ENCODE results near the gene IKBIP. TPM values are rescaled to one million over a fixed set of nuclear protein-coding genes. Genes with fewer than 3 reads are reported as not detected.
"Not testable (repeated sequence)": the region's sequence is repeated elsewhere in the genome, so short reads cannot be mapped to it uniquely, and the experiment has no call there.

The IKBIP gene
- polyA plus RNA-seq, 3 donors from 2014 or later, result 6.7 to 13.5 (median 6.9) TPM

DNA sequence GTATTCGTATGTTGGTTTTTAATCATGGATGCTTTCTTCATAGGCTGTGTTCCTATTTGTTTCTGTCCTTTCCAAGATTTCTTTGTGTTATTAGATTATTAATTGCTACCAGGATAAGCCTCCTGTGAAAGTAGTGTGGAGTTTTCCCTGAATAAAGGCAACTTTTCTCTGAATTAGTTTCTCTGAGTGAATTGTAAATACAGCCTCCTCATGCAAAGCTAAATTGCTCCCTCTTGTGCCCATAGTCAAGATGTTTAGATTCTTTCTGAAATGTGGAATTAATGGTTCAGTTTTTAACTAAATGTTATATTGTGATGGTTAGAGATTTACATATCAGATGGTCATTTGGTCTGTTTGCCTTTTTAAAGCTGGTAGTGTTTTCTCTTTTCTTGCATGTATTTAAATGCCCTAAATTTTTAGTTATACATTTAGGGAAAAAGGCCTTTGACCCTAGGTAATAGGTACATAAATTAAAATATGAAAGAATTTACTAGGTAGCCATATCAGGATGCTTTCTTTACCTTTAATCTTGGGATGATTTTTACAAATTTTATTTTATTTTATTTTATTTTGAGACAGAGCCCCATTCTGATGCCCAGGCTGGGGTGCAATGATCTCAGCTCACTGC lies 9.4 kb upstream of the IKBIP start:
- Mint-ChIP-seq H3K9me3 (no peaks in the 10 kb centered on the region), H3K36me3 (peaks cover 10 to 28% (median 14%) of the 10 kb centered on the region in 3 donors), H3K27me3 (ENCODE audit: low read depth in 3 of 3) (no peaks in the 10 kb centered on the region), H3K4me1 (peaks cover 0 to 10% of the 10 kb centered on the region in 2 donors), H3K4me3 (no peak overlapping the region), H3K27ac (peak overlapping the region in 1 of 6 donors; percentile 81)
- DNase-seq, result peak; percentile 38 to 58 (median 47)

DNA sequence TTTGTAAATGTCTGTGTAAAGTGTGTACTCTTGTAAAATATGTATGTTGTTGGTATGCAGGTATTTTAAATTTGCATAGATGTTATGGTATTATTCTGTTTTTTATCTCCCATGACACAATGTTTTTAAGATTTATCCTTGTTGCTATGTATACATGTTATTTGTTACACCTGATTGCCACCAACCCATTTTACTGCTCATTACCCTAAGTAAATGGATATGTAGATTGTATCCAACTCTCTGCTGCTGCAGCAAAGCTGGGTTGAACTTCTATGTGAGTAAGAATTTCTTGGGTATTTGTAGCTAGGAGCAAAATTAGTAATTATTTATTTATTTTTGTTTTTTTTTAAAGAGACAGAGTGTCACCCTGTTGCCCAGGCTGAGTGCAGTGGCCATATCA lies 6.7 kb upstream of the IKBIP start:
- H3K27ac Mint-ChIP-seq, result no peak overlapping the region

DNA sequence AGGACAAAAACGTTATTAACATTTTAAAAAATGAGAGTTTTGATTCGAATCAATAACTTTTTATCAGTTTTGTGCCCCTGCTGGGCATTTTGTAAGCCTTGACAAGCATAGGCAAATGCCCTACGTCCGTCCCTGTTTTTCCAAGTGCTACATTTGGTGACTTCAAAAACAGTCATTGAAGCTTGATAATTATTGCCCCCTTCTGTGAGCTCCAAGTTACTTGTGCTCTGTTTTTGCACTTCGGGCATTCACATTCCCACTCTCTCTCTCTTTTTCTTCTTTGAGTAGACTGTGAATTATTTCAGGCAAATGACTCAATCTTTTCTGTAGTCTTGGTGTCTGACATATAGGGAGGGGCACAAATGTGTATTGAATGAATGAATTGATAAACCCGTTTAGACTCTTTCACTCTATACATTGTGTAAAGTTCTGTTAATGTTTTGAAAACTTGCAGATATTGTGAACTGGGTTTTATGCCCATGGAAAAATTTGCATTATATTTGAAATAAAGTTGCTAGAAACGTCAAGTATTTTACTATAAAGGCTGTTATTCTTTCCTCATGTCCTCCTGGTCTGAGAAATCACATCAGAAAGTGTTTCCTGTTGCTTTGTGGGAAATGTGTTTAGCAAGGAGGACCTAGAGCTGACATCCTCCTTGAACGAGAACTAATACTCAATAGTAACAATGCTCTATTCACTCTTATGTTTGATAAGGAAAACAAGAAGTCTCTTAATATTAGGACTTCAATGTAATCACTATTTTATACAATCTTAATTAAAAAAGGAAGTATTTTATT lies 1.9 kb upstream of the IKBIP start:
- Mint-ChIP-seq H3K4me1 (peaks cover 25 to 46% of the 10 kb centered on the region in 2 donors), H3K27ac (peak overlapping the region; percentile 19 to 95 (median 60)), H3K27me3 (ENCODE audit: low read depth in 3 of 3) (peaks cover 0 to 16% (median 4%) of the 10 kb centered on the region in 3 donors), H3K4me3 (peak overlapping the region; percentile 96 to 98 (median 98)), H3K36me3 (peaks cover 3 to 14% (median 10%) of the 10 kb centered on the region in 3 donors), H3K9me3 (no peaks in the 10 kb centered on the region)
- DNase-seq, result no peak

More for the DNA sequence above, 6.7 kb upstream of the IKBIP start:
- Mint-ChIP-seq H3K4me1 (peaks cover 12 to 33% of the 10 kb centered on the region in 2 donors), H3K4me3 (no peak overlapping the region), H3K36me3 (peaks cover 7 to 14% (median 11%) of the 10 kb centered on the region in 3 donors), H3K9me3 (no peaks in the 10 kb centered on the region), H3K27me3 (ENCODE audit: low read depth in 3 of 3) (no peaks in the 10 kb centered on the region)
- no peak for DNase-seq

DNA sequence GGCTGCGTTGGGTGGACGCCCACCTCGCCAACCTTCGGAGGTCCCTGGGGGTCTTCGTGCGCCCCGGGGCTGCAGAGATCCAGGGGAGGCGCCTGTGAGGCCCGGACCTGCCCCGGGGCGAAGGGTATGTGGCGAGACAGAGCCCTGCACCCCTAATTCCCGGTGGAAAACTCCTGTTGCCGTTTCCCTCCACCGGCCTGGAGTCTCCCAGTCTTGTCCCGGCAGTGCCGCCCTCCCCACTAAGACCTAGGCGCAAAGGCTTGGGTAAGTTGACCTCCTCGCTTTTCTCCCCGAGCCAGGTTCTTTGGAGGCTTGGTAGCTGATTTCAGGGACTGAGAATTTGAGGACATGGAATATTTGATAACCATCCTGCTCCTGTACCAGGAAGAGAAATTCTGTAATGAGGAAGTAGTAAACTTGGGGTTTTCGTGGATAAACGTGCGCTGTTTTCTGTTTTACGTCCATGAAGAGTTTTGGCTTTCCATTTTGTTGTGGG lies 1.0 kb upstream of the IKBIP start:
- peaks cover 25 to 46% of the 10 kb centered on the region in 2 donors for H3K4me1 Mint-ChIP-seq
- peak overlapping the region; percentile 24 to 95 (median 88) for H3K27ac Mint-ChIP-seq
- H3K27me3 Mint-ChIP-seq (ENCODE audit: low read depth in 3 of 3), result peaks cover 0 to 16% (median 4%) of the 10 kb centered on the region in 3 donors
- no peaks in the 10 kb centered on the region for H3K9me3 Mint-ChIP-seq
- peaks cover 3 to 8% (median 4%) of the 10 kb centered on the region in 3 donors for H3K36me3 Mint-ChIP-seq
- DNase-seq, result peak in 1 of 3 donors; percentile 5
- peak overlapping the region; percentile 96 to 98 (median 98) for H3K4me3 Mint-ChIP-seq

DNA sequence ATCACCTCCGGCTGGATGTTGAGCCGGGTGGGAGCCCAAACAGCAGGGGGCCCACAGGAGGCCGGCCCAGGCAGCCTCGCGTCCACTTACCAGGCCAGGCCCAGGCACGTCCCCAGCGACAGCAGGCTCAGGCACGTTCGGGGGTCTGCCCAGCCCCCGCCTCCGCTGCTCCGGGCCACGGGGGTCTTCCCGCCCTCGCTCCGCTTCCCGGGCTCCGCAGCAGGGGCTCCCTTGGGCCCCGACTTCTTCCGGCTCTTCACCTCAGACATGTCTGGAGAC lies 216 bp downstream of the IKBIP start:
- H3K4me1 Mint-ChIP-seq, result peaks cover 25 to 44% of the 10 kb centered on the region in 2 donors
- peak overlapping the region; percentile 86 to 97 (median 95) for H3K27ac Mint-ChIP-seq
- H3K27me3 Mint-ChIP-seq (ENCODE audit: low read depth in 3 of 3), result peaks cover 0 to 16% (median 4%) of the 10 kb centered on the region in 3 donors
- H3K4me3 Mint-ChIP-seq, result peak overlapping the region; percentile 95 to 99 (median 98)
- DNase-seq, result no peak
- peaks cover 0 to 4% (median 0%) of the 10 kb centered on the region in 3 donors for H3K36me3 Mint-ChIP-seq
- H3K9me3 Mint-ChIP-seq, result no peaks in the 10 kb centered on the region

DNA sequence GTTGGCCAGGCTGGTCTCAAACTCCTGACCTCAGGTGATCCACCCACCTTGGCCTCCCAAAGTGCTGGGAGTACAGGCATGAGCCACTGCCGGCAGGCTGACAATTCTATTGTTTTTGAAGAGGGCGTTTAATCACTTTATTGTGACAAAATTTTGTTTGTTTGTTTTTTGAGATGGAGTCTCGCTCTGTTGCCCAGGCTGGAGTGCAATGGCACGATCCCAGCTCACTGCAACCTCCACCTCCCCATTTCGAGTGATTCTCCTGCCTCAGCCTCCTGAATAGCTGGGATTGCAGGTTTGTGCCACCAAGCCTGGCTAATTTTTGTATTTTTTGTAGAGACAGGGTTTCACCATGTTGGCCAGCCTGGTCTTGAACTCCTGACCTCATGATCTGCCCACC lies 1.8 kb downstream of the IKBIP start:
- peak overlapping the region in 3 of 6 donors; percentile 57 to 77 (median 67) for H3K27ac Mint-ChIP-seq
- H3K9me3 Mint-ChIP-seq, DNase-seq, H3K36me3 Mint-ChIP-seq: not testable (repeated sequence)
- H3K4me1 Mint-ChIP-seq, result peaks cover 21 to 30% of the 10 kb centered on the region in 2 donors
- peak overlapping the region; percentile 95 to 99 (median 98) for H3K4me3 Mint-ChIP-seq
- H3K27me3 Mint-ChIP-seq (ENCODE audit: low read depth in 3 of 3), result peaks cover 0 to 16% (median 4%) of the 10 kb centered on the region in 3 donors

DNA sequence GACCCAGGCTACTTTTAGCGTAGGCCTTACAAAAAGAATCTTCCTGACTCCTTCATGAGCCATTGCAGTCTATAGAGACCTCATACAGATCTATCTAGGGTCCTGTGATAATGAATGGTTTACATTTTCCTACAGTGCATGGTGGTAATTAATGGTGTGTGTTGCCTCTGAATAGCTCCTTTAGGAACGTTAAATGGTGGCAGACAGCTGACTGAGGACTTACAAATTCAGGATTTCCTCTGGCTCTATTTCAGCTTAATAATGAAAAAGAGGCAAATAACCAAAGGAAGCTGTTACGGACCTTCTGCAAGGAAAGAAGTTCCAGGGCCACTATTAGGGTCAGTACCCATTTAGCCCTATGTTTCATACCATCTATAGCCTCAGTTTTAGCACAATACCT lies 5.1 kb downstream of the IKBIP start:
- peaks cover 10 to 19% of the 10 kb centered on the region in 2 donors for H3K4me1 Mint-ChIP-seq
- no peaks in the 10 kb centered on the region for H3K9me3 Mint-ChIP-seq
- H3K36me3 Mint-ChIP-seq, result no peaks in the 10 kb centered on the region
- H3K27ac Mint-ChIP-seq, result no peak overlapping the region
- no peak for DNase-seq
- no peak overlapping the region for H3K4me3 Mint-ChIP-seq
- peaks cover 0 to 6% (median under 1%) of the 10 kb centered on the region in 3 donors for H3K27me3 Mint-ChIP-seq (ENCODE audit: low read depth in 3 of 3)

DNA sequence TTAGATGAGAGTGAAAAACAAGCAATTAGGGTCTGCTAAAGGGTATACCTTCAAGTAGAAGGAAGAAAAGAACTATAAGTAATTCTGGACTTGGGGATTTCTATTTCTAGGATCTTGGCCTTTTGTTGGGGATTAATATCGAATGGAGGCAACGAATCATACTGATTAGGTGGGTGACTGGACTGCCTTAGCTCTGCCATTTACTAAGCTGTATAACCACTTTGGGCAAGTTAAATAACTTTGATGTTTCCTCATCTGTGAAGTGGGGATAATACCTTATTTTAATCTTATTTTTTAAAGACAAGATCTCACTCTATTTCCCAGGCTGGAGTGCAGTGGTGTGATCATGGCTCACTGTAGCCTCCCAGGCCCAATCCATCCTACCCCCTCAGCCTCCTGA lies 6.6 kb downstream of the IKBIP start:
- Mint-ChIP-seq H3K4me3 (no peak overlapping the region), H3K4me1 (peaks cover 5 to 8% of the 10 kb centered on the region in 2 donors), H3K36me3 (peaks cover 0 to 6% (median 1%) of the 10 kb centered on the region in 3 donors), H3K9me3 (no peaks in the 10 kb centered on the region), H3K27me3 (ENCODE audit: low read depth in 3 of 3) (no peaks in the 10 kb centered on the region), H3K27ac (peak overlapping the region in 1 of 6 donors; percentile 6)
- DNase-seq, result no peak

DNA sequence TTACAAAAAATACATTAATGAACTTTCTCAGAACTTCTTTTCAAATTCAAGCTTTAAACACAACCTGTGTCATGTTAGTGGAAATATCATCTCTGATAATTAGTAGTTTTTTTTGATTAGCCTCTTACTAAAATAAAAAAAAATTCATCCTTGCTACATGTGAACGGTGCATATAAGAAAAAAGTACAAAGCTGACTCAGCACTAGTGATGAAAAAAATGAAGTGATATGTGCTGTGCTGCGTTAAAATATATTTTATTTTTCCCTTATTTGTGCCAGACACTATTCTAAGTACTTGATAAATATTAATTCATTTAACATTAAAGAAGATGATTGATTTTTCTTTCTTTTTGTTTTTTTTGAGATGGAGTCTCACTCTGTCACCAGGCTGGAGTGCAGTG lies 7.5 kb downstream of the IKBIP start:
- no peak overlapping the region for H3K27ac Mint-ChIP-seq
- peaks cover 0 to 9% (median 4%) of the 10 kb centered on the region in 3 donors for H3K36me3 Mint-ChIP-seq
- no peaks in the 10 kb centered on the region for H3K27me3 Mint-ChIP-seq (ENCODE audit: low read depth in 3 of 3)
- peaks cover 5 to 8% of the 10 kb centered on the region in 2 donors for H3K4me1 Mint-ChIP-seq
- no peaks in the 10 kb centered on the region for H3K9me3 Mint-ChIP-seq
- no peak for DNase-seq
- no peak overlapping the region for H3K4me3 Mint-ChIP-seq

DNA sequence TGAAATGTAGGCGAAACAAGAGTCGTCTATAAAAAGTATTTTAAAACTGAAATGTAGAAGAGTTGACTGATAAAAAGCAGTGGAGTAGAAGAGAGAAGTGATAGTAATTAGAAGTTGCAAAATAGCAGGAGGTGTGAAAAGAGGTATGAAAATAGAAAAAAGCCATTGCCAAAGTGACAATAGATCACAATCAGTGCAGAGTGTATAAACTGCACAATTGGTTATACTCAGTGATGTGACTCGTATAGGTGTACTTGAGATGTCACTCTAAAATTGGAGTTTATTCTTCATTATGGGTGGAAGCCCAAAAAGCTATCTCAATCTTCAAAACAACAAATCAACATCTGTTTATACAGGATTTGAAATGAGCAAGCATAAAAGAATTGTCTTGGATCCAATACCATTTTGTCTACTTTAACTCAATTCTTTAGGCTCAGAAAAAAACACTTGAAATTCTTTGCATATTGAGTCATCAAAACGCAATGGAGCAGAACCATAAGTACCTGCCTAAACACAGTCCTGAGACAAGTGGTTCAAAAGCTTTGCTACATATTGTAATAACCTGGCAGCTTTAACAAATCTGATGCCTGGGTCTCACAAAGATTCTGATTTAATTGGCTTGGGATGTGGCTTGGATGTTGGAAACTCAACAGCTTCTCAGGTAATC lies 8.8 kb downstream of the IKBIP start:
- no peak for DNase-seq
- Mint-ChIP-seq H3K9me3 (no peaks in the 10 kb centered on the region), H3K27me3 (ENCODE audit: low read depth in 3 of 3) (no peaks in the 10 kb centered on the region), H3K4me1 (peaks cover 5 to 8% of the 10 kb centered on the region in 2 donors), H3K4me3 (no peak overlapping the region), H3K27ac (no peak overlapping the region), H3K36me3 (peaks cover 0 to 9% (median 4%) of the 10 kb centered on the region in 3 donors)

DNA sequence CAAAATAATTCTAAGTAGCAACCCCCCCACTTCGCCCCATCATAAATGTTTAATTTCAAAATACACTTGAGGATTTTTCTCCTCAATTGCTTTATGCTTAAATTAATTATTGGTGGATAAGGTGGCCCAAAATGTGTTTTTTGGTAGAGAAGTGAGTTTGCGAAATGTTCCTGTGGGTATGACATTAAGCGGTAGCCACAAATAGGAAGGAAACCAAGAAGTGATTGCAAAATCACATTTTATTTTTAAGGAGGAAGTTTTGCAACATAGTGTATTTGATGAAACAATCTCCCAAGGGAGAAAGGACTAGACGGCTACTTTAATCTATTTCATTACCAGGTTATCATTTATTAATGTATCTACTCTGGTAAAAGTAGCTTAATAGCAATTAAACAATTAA lies 25.6 kb downstream of the IKBIP start:
- Mint-ChIP-seq H3K9me3 (no peaks in the 10 kb centered on the region), H3K4me3 (peak overlapping the region in 2 of 5 donors; percentile 4 to 18), H3K36me3 (no peaks in the 10 kb centered on the region), H3K27me3 (ENCODE audit: low read depth in 3 of 3) (peaks cover 0 to 5% (median 0%) of the 10 kb centered on the region in 3 donors), H3K4me1 (peaks cover 10 to 13% of the 10 kb centered on the region in 2 donors), H3K27ac (peak overlapping the region in 1 of 6 donors; percentile 2)
- DNase-seq, result no peak

DNA sequence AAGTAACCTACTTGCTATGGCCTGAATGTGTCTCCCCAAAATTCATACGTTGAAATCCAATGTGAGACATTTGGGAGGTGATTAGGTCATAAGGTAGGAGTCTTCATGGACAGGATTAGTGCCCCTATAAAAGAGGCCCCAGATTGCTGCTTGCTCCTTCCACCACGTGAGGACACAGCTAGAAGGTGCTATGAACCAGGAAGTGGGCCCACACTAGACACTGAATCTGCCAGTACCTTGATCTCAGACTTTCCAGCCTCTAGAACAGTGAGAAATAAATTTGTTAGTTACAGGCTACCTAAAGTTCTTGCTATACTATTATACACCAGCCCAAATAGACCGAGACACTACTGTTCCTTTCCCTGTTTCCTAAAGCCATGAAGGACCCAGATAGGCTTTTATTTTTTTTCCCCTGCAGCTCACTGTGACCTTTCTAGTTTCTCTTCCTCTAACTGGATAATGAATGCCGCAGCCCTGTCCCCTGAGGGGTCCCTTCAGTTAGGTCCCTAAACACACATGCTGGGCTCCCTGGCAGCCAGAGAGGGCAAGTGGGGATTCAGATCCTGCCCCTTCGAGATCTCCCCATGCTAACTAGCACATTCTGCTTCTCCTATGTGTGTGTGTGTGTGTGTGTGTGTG lies 31.8 kb downstream of the IKBIP start:
- peak; percentile 14 to 33 (median 21) for DNase-seq
- Mint-ChIP-seq H3K27ac (peak overlapping the region; percentile 77 to 95 (median 92)), H3K4me3 (peak overlapping the region in 3 of 5 donors; percentile 22 to 47 (median 38)), H3K27me3 (ENCODE audit: low read depth in 3 of 3) (peaks cover 0 to 4% (median 0%) of the 10 kb centered on the region in 3 donors), H3K4me1 (peaks cover 9 to 18% of the 10 kb centered on the region in 2 donors), H3K9me3 (no peaks in the 10 kb centered on the region), H3K36me3 (no peaks in the 10 kb centered on the region)

DNA sequence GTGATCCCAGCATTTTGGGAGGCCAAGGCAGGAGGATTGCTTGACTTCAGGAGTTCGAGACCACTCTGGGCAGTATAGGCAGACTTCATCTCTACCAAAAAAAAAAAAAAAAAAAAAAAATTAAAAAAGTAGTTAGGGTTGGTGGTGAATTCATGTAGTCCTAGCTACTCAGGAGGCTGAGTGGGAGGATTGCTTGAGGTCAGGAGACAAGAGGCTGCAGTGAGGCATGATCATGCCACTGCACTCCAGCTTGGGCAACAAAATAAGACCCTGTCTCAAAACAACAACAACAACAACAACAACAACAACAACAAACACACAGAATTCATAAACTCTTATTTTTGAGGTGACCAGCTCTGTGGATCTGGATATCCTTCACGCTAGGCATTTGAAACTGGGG lies 34.0 kb downstream of the IKBIP start:
- Mint-ChIP-seq H3K27ac (peak overlapping the region in 1 of 6 donors; percentile 25), H3K9me3 (no peaks in the 10 kb centered on the region), H3K27me3 (ENCODE audit: low read depth in 3 of 3) (peaks cover 0 to 2% (median 0%) of the 10 kb centered on the region in 3 donors), H3K4me1 (peaks cover 15 to 32% of the 10 kb centered on the region in 2 donors), H3K4me3 (no peak overlapping the region), H3K36me3 (no peaks in the 10 kb centered on the region)
- no peak for DNase-seq

Data from immature natural killer cell (primary cell).